ACHN (cell line): ENCODE results near the gene C12orf43.

ENCODE experiments used
- DNase-seq: peaks from one replicate; pipeline ENCODE4 v3.0.0-alpha.2; 2015
- in situ Hi-C: cut with HindIII; loops from 2 replicates; pipeline ENCODE4 v1.10.0; 2017; ENCODE audit warnings: low sequenced_read_pairs, low pct_ligation_motif_present, low pct_unique_long_range_greater_than_20kb

Gene C12orf43

DNA sequence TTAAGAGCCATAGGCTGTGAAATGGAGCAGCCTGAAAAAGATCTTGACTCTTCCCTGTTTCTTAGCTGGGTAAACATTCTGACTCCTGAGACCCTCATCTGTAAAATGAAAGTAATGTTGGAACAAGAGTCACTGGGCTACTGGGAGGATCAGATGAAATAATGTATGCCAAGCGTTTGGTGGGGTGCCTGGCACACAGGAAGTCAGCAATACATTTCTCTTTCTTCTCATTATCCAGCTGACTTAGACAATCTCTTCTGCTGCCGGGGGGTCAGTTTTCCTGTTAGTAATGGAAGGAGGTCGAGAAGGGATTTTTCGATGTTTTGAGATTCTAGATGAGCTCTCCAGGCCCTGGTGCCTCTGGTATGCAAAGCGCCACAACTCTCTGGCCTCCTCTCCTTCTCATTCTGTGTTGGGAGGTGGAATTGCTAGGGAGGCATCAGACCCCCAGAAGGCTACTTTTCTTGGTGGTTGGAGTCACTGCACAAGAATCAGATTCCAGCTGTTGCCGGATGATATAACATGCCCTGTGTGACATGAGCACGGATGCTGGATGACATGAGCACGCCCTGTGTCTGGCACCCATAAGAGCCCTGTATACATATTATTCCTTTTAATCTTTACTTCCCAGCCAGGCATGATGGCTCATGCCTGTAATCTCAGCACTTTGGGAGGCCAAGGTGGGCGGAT is 18.5 kb upstream of the C12orf43 start:
- no peak for DNase-seq
- in situ Hi-C loops: no loop called here

GRCh38 chr12:121033625-121034349 is 17.5 kb upstream of the C12orf43 start:
- in situ Hi-C loops: no loop called here
- peak; percentile 80 for DNase-seq

DNA sequence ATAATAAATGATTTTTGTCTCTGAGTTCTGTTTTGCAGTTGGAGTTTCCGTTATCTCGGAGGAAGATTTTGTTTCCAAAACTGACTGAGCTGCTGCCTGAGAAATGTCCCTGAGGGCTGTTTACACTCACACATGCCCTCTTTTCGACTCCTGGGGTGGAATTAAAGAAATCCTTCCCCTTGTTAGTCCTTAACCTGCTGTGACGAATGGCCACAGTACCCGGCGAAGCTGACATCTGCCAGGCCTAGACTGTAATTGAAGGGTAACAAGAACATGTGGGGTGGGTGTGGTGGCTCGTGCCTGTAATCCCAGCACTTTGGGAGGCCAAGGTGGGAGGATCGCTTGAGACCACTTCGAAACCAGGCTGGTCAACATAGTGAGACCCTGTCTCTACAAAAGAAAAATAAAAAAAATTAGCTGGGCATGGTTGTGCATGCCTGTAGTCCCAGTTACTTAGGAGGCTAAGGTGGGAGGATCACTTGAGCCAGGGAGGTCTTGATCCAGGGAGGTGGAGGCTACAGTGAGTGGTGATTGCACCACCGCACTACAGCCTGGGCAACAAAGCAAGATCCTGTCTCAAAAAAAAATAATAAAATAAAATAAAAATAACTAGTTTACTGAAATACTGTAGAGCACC is 14.4 kb upstream of the C12orf43 start:
- in situ Hi-C loops: no loop called here
- no peak for DNase-seq

GRCh38 chr12:121026274-121027045 is 10.2 kb upstream of the C12orf43 start:
- DNase-seq: no peak
- in situ Hi-C loops: no loop called here

GRCh38 chr12:121025442-121026226 is 9.3 kb upstream of the C12orf43 start:
- in situ Hi-C loops: no loop called here
- no peak for DNase-seq

- in situ Hi-C loops: no loop called here
- DNase-seq: no peak
Measured at GRCh38 chr12:121023799-121024198, 7.5 kb upstream of the C12orf43 start.

DNA sequence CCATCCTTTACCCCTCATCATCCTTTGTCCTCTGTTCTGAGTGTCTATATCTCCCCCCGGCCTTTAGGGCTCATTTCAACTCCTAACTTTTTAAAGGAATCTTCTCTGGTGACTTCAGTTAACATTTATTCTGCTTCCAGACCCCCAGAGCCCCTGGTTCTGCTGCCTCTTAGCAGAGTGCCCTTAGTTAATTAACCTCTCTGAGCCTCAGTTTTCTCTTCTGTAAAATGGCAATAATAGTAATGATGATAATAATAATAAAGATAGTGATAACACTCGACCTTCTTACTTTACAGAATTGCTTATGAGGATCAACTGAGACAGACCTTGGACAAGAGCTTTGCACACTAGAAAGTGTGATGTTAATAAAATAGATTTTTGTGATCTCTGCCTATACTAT is 6.4 kb upstream of the C12orf43 start:
- DNase-seq: no peak
- in situ Hi-C loops: no loop called here

DNA sequence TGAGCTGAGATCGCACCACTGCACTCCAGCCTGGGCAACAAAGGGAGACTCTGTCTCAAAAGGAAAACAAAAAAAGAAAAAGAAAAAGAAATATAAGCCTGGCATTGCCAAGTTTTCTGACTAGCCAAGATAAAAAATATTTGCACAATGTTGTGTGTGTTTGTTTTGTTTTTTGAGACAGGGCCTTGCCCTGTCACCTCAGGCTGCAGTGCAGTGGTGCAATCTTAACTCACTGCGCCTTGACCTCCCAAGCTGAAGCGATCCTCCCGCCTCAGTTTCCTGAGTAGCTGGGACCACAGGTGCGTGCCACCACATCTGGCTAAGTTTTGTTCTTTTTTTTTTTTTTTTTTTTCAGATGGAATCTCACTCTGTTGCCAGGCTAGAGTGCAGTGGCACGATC is 5.5 kb upstream of the C12orf43 start:
- in situ Hi-C loops: no loop called here
- DNase-seq: no peak

DNA sequence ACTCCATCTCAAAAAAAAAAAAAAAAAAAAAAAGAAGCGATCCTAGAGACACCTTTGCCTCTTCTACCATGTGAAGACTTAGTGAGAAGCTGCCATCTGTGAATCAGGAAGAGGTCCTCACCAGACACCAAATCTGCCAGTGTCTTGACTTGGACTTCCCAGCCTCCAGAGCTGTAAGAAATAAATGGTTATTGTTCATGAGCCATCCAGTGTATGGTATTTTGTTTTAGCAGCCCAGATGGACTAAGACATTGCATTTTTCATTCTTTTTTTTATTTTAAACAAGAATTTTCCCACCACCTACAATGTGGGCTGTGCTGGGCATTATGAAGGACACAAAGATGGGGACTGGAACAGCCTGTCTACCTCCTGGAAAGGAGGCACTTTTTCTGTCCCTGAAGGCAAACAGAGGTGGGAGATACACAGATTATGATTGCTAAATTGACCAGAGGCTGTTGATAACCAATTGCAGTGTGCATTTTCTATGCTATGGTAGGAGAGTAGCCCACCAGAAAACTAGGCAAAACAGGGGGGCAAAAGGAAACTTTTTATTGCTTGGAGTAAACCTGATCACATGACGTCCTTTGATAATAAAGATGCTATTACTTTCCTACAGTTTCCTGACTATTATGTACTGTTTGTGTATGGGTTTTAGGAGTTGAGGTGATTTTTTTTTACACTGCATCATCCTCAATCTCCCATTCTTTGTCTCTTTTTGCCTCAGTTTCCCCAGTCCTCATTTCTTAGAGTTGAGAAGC is 2.8 kb upstream of the C12orf43 start:
- in situ Hi-C loops: no loop called here

DNA sequence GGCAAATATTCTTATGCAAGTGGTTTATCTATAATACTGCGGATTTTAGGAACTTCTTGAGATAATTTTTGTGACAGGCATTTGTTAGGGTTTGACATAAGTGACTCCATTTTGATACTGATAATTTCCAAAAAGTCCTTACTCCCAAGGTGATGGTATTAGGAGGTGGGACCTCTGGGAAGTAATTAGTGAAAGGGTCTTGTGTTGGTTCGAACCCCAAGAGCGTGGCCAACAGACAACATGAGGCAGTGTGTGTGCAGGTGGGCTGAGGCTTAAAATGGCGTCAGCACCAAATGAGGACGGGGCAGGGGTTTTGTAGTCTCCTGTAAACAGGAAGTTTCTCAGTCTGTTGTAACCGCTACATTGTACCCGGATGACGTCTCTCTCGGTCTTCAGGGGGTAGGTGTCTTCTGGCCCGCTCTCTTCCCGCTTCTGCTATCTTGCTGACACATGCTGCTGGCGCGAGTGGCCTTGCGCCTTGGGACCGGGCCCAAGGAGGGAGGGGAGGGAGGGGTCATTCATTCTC is 1.7 kb upstream of the C12orf43 start:
- in situ Hi-C loops: no loop called here
- no peak for DNase-seq

More for the DNA sequence above, 2.8 kb upstream of the C12orf43 start:
- DNase-seq: no peak

GRCh38 chr12:121013715-121014114 is 2.6 kb downstream of the C12orf43 start:
- DNase-seq: no peak
- in situ Hi-C loops: no loop called here

GRCh38 chr12:121011820-121012219 is 4.5 kb downstream of the C12orf43 start:
- DNase-seq: no peak
- in situ Hi-C loops: no loop called here

DNA sequence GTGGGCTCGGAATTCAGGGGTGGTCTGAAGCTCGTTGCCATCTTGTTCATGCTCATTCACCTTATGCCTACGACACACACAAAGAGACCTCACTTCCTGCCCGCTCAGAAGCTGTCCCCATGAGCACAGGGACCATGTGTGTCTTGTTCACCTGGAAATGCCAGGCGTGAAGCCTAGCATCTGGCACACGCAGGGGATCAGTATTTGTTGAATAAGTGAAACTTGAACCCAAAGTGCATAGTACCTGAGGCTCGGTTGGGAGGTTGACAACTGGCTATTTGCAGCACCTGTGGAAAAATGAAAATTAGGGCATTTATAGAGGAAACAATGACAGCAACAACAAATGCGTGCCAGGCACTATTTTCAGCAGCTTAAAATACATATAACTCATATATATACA is 5.4 kb downstream of the C12orf43 start:
- in situ Hi-C loops: no loop called here
- no peak for DNase-seq

GRCh38 chr12:121009741-121010140 is 6.5 kb downstream of the C12orf43 start:
- in situ Hi-C loops: no loop called here

GRCh38 chr12:121008347-121009098 is 7.8 kb downstream of the C12orf43 start:
- in situ Hi-C loops: no loop called here
- DNase-seq: no peak

More at GRCh38 chr12:121009741-121010140, 6.5 kb downstream of the C12orf43 start:
- DNase-seq: peak; percentile 81

- DNase-seq: peak; percentile 73
- in situ Hi-C loops: no loop called here
Measured at GRCh38 chr12:121005346-121005815, 10.9 kb downstream of the C12orf43 start.
